Measurements from ENCODE around the gene MCUR1.

GRCh38 chr6:13764996-13765395, 49.4 kb downstream of the MCUR1 start:
- TF ChIP-seq CTCF (IDR thresholded peaks at IDR 0.05) (no peak), POLR2AphosphoS5 (IDR thresholded peaks at IDR 0.05) (no peak), POLR2A (IDR thresholded peaks at IDR 0.05) (no peak), EP300 (IDR thresholded peaks at IDR 0.05) (no peak)
